Thyroid gland (tissue), 4 donors: Measurements from ENCODE around the gene DKK3. TPM values are rescaled to one million over a fixed set of nuclear protein-coding genes. Genes with fewer than 3 reads are reported as not detected.
"Not testable (repeated sequence)": the region's sequence is repeated elsewhere in the genome, so short reads cannot be mapped to it uniquely, and the experiment has no call there.

ENCODE experiments used
- DNase-seq, 2 donors: peaks; one replicate each; pipeline ENCODE4 v3.0.0-alpha.2; 2019
- H3K27ac ChIP-seq, 3 donors: fragments of 200-600 bp; sonication (generic); 1 replicate in 2 of 3; 2 replicates in 1 of 3; pipeline ENCODE4 v1.5.1; 2016 to 2019; ENCODE audit warnings: mild to moderate bottlenecking in 1 of 3, moderate library complexity in 1 of 3
- H3K27me3 ChIP-seq: fragments of 200-600 bp; sonication (generic); one replicate; pipeline ENCODE4 v1.5.1; 2019
- H3K36me3 ChIP-seq, 2 donors: fragments of 200-600 bp; sonication (generic); one replicate each; pipeline ENCODE4 v1.5.1; 2016 to 2019
- H3K4me1 ChIP-seq, 2 donors: fragments of 200-600 bp; sonication (generic); one replicate each; pipeline ENCODE4 v1.5.1; 2017 to 2019
- H3K4me3 ChIP-seq, 3 donors: fragments of 200-600 bp; sonication (generic); replicated peaks in 1 of 3; 1 replicate in 2 of 3; 2 replicates in 1 of 3; pipeline ENCODE4 v1.5.1; 2016; ENCODE audit warnings: mild to moderate bottlenecking in 1 of 3
- H3K9me3 ChIP-seq: fragments of 200-600 bp; sonication (generic); one replicate; pipeline ENCODE4 v1.5.1; 2017
- CTCF ChIP-seq, 6 experiments: fragments of 200-600 bp in 3 of 6; fragments of 450-650 bp in 3 of 6; sonication (generic) in 3 of 6; IDR thresholded peaks; one replicate each; pipeline ENCODE4 v1.5.1; 2016 to 2019; ENCODE audit warnings: antibody characterized with exemption in 6 of 6, mild to moderate bottlenecking in 2 of 6, inconsistent platforms in 1 of 6, moderate library complexity in 1 of 6
- POLR2A ChIP-seq, 2 donors: fragments of 450-650 bp; IDR thresholded peaks; one replicate each; pipeline ENCODE4 v1.6.1; 2017; ENCODE audit warnings: antibody characterized with exemption in 2 of 2, mild to moderate bottlenecking in 2 of 2, moderate library complexity in 1 of 2
- WGBS, 2 donors: methylation state at CpG; one replicate each; pipeline ENCODE4 v1.1.5; 2017; 5-methylcytosine and 5-hydroxymethylcytosine counted together
- intact Hi-C: fragments of 100-400 bp; cut with DNase I; formaldehyde crosslinking; loops from one replicate; pipeline ENCODE4 v1.15.1; 2023
- total RNA-seq, 4 donors: library from RNA; depleted of rRNA; stranded (reverse); fragments of >200 nt; gene quantifications; one replicate each; pipeline ENCODE4 v1.2.3, GENCODE V29; 2016

The DKK3 gene
- total RNA-seq, 4 donors from 2014 or later, result 15.1 to 72.0 (median 27.3) TPM

DNA sequence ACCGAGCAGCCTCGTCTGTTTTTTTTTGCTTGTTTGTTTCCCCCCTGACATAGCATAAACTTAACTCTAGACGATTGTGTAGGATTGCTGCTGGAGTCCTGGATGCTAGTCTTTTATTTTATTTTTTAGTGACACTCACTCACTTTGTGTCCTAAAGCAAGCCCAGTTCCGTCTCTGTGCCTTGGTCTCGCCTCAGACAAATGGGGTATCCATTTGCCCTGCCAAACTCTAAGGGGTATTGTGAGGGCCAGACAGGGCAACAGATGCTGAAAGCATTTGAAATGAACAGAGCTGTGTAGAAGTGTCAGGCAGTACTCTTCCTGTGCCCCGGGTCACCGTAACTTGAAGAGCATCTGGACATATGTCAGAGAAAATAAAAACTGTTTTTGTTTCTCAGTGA is 34.8 kb upstream of the DKK3 start:
- Histone ChIP-seq H3K27me3 (no peaks in the 10 kb centered on the region), H3K4me3 (no peak overlapping the region), H3K27ac (peak overlapping the region; percentile 78 to 93 (median 93)), H3K36me3 (no peaks in the 10 kb centered on the region), H3K9me3 (no peaks in the 10 kb centered on the region), H3K4me1 (peaks cover 14 to 26% of the 10 kb centered on the region in 2 donors)
- intact Hi-C loops, result loop anchor here (10.0 kb wide), 2 partner anchors 108 to 248 kb away; no protein-coding TSS in a partner anchor
- no peak for DNase-seq
- WGBS, 2 donors, result 90 to 92% methylated on average over 7 of the region's 7 CpGs
- TF ChIP-seq POLR2A (IDR thresholded peaks at IDR 0.05), result no peak
- TF ChIP-seq CTCF (IDR thresholded peaks at IDR 0.05), result no peak

GRCh38 chr11:12042215-12042676 is 33.8 kb upstream of the DKK3 start:
- Histone ChIP-seq H3K9me3 (no peaks in the 10 kb centered on the region), H3K4me1 (peaks cover 14 to 21% of the 10 kb centered on the region in 2 donors), H3K27ac (no peak overlapping the region), H3K36me3 (no peaks in the 10 kb centered on the region), H3K27me3 (no peaks in the 10 kb centered on the region), H3K4me3 (no peak overlapping the region)
- 82 to 83% methylated on average over 7 of the region's 7 CpGs for WGBS, 2 donors
- TF ChIP-seq POLR2A (IDR thresholded peaks at IDR 0.05), result no peak
- no peak for TF ChIP-seq CTCF (IDR thresholded peaks at IDR 0.05)
- no peak for DNase-seq
- intact Hi-C loops, result loop anchor here (10.0 kb wide), 2 partner anchors 107 to 247 kb away; no protein-coding TSS in a partner anchor

GRCh38 chr11:12040719-12041118 is 32.3 kb upstream of the DKK3 start:
- WGBS, 2 donors, result 100% methylated on average over 5 of the region's 5 CpGs
- not testable (repeated sequence) for H3K4me3 ChIP-seq, H3K27ac ChIP-seq

DNA sequence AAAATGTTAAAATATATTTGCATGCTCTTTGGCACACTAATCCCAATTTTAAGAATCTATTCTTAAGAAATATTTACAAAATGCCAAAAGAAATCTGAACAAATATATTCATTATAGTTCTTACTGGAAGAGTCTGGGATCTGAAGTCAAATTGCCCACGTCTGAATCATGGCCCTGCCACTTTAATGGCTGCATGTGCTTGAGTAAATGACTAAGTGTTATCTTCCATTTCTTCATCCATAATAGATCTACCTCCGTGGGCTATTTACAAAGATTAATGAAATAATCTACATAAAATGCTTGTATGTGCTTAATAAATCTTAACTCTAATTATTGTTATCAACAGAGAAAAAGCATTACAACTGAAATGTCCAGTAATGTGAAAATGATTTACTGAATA is 24.5 kb upstream of the DKK3 start:
- intact Hi-C loops, result no loop called here
- WGBS, 2 donors, result 88 to 95% methylated on average over 2 of the region's 2 CpGs
- H3K9me3 ChIP-seq, result no peaks in the 10 kb centered on the region

More at GRCh38 chr11:12040719-12041118, 32.3 kb upstream of the DKK3 start:
- not testable (repeated sequence) for H3K9me3 ChIP-seq, DNase-seq, H3K36me3 ChIP-seq, H3K27me3 ChIP-seq
- H3K4me1 ChIP-seq, result peaks cover 14 to 17% of the 10 kb centered on the region in 2 donors
- intact Hi-C loops, result loop anchor here (10.0 kb wide), 2 partner anchors 106 to 246 kb away; no protein-coding TSS in a partner anchor

DNA sequence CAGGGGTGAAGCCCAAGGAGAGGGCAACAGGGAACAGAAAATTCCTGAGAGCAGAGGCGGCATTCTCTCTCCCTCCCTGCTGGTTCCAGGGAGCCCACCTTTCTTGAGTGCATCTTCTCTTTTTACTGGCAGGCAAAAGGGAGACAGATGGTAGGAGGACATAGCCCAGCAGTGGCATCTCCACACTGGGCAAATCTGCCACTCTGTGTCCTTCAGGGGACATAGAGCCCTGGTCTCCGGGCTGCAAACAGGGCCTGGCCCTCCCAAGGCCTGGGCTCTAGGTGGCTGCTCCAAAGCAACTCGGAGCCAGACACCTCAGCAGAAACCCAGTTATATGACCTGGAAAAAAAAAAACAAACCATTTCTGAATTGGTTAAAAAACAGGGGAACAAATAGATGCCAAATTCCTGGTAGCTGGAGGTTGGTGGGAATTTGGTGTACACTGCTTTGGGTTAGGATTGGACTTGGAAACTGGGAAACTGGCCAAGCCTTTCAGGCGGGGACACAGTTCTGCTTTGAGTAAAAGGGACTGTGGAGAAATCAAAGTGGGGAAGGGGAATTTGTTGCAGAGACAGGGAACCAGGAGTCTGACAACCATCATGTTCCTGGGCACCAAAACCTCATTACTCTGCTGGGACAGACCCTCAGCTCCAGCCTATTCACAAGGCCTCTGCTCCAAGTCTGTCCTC is 23.6 kb upstream of the DKK3 start:
- TF ChIP-seq CTCF (IDR thresholded peaks at IDR 0.05), result no peak
- TF ChIP-seq POLR2A (IDR thresholded peaks at IDR 0.05), result no peak
- Histone ChIP-seq H3K9me3 (no peaks in the 10 kb centered on the region), H3K27ac (no peak overlapping the region), H3K36me3 (no peaks in the 10 kb centered on the region), H3K4me1 (peaks cover 3% of the 10 kb centered on the region in 2 donors), H3K27me3 (no peaks in the 10 kb centered on the region), H3K4me3 (no peak overlapping the region)
- intact Hi-C loops, result no loop called here
- 83 to 84% methylated on average over 4 of the region's 4 CpGs for WGBS, 2 donors
- no peak for DNase-seq

More for the DNA sequence above, 24.5 kb upstream of the DKK3 start:
- H3K27me3 ChIP-seq, result no peaks in the 10 kb centered on the region
- no peak for TF ChIP-seq POLR2A (IDR thresholded peaks at IDR 0.05)
- TF ChIP-seq CTCF (IDR thresholded peaks at IDR 0.05), result no peak
- DNase-seq, result no peak
- H3K4me1 ChIP-seq, result peaks cover 0 to 3% of the 10 kb centered on the region in 2 donors
- H3K27ac ChIP-seq, result no peak overlapping the region
- no peaks in the 10 kb centered on the region for H3K36me3 ChIP-seq
- no peak overlapping the region for H3K4me3 ChIP-seq
